Measurements from ENCODE around the gene MAPRE3. TPM values are rescaled to one million over a fixed set of nuclear protein-coding genes. Genes with fewer than 3 reads are reported as not detected.
A peak's percentile ranks its signal among the peaks of the same experiment; 100 is the strongest.

MAPRE3 gene
- total and polyA plus RNA-seq, 9 of the 15 experiments (the other 6 are each of a cell fraction or from before 2014, with no cell fraction given): 0.70 to 43.2 (median 12.6) TPM

GRCh38 chr2:27027211-27027651 is 56.8 kb downstream of the MAPRE3 start:
- TF ChIP-seq RBM22 (IDR thresholded peaks at IDR 0.05; ENCODE audit: low read depth, low read length, poor library complexity, severe bottlenecking): peak; percentile 77
- no peak for TF ChIP-seq RNF2 (IDR thresholded peaks at IDR 0.05)
- TF ChIP-seq POLR2G (IDR thresholded peaks at IDR 0.05; ENCODE audit: low read depth, low read length): peak; percentile 65
- peak; percentile 47 for TF ChIP-seq RBFOX2 (IDR thresholded peaks at IDR 0.05; ENCODE audit: low read depth, low read length)
- DNase-seq (ENCODE audit: extremely low read depth in 1 of 4, low spot score in 3 of 4) (no peak), FAIRE-seq (no peak), ATAC-seq (no peak)
- 0 out of 2 replicates have a peak, but pooled peaks cover 7% of the 10 kb centered on the region for H4K20me1 ChIP-seq (replicated peaks; ENCODE audit: control insufficient read depth, insufficient read depth, low read length)
- H3K27ac ChIP-seq (ENCODE audit: extremely low read depth, low read depth, low read length): no peak overlapping the region
- no peak overlapping the region for H2AFZ ChIP-seq (ENCODE audit: low read depth, low read length)
- WGBS (ENCODE audit: insufficient coverage, low coverage, missing lambda C conversion rate): 86% methylated on average over 10 of the region's 10 CpGs
- no peaks in the 10 kb centered on the region for H3K9me3 ChIP-seq (replicated peaks; ENCODE audit: control insufficient read depth, insufficient read depth, low read depth, low read length)
- H3K36me3 ChIP-seq (ENCODE audit: control insufficient read depth, insufficient read depth, low read length): peaks cover 78% of the 10 kb centered on the region
- ChIA-PET POLR2A (interaction anchor here (0.6 to 1.1 kb wide), 2 partner anchors 65 to 77 kb away, joined by 3 read pairs; no protein-coding TSS in a partner anchor), CTCF (ENCODE audit: low intra/inter-chr PET ratio) (no interaction called here)
- BruUV-seq (replicated peaks): no TSS peak
- intact Hi-C loops (cut with micrococcal nuclease) (no loop called here), in situ Hi-C loops (cut with MboI) (no loop called here)
- no peak overlapping the region for H3K4me2 ChIP-seq (ENCODE audit: insufficient read depth, low read length)
- peak overlapping the region in 1 of 2 experiments; percentile 62; a peak in 1 of 4 replicates for H3K9ac ChIP-seq (ENCODE audit: insufficient read depth in 1 of 2, low read depth in 2 of 2, low read length in 2 of 2)
- peaks cover 10 to 40% of the 10 kb centered on the region in 2 experiments for H3K4me1 ChIP-seq (replicated peaks in 1 of 2; ENCODE audit: control insufficient read depth in 2 of 2, insufficient read depth in 2 of 2, low read length in 2 of 2)
- H3K9me1 ChIP-seq (ENCODE audit: control insufficient read depth, insufficient read depth, low read length): no peaks in the 10 kb centered on the region
- H3K27me3 ChIP-seq (ENCODE audit: control insufficient read depth in 2 of 2, insufficient read depth in 2 of 2, low read length in 2 of 2): no peaks in the 10 kb centered on the region
- H3K79me2 ChIP-seq (ENCODE audit: control insufficient read depth, insufficient read depth, low read length): peaks cover 15% of the 10 kb centered on the region
- no peak overlapping the region for H3K4me3 ChIP-seq

GRCh38 chr2:27029051-27029450 is 58.6 kb downstream of the MAPRE3 start:
- H3K9me1 ChIP-seq (ENCODE audit: control insufficient read depth, insufficient read depth, low read length): no peaks in the 10 kb centered on the region
- no peaks in the 10 kb centered on the region for H3K27me3 ChIP-seq (ENCODE audit: control insufficient read depth in 2 of 2, insufficient read depth in 2 of 2, low read length in 2 of 2)
- CTCF ChIA-PET (ENCODE audit: low intra/inter-chr PET ratio): no interaction called here
- DNase-seq (ENCODE audit: extremely low read depth in 1 of 4, low spot score in 3 of 4) (no peak), ATAC-seq (no peak), FAIRE-seq (no peak)
- no peak overlapping the region for H3K9ac ChIP-seq (ENCODE audit: insufficient read depth in 1 of 2, low read depth in 2 of 2, low read length in 2 of 2)
- H3K79me2 ChIP-seq (ENCODE audit: control insufficient read depth, insufficient read depth, low read length): peaks cover 31% of the 10 kb centered on the region
- H3K27ac ChIP-seq (ENCODE audit: extremely low read depth, low read depth, low read length): no peak overlapping the region
- no peak overlapping the region for H2AFZ ChIP-seq (ENCODE audit: low read depth, low read length)
- intact Hi-C loops (cut with micrococcal nuclease) (no loop called here), in situ Hi-C loops (cut with MboI) (no loop called here)
- H3K9me3 ChIP-seq (replicated peaks; ENCODE audit: control insufficient read depth, insufficient read depth, low read depth, low read length): no peaks in the 10 kb centered on the region
- 80% methylated on average over 2 of the region's 2 CpGs for WGBS (ENCODE audit: insufficient coverage, low coverage, missing lambda C conversion rate)
- peaks cover 66% of the 10 kb centered on the region; the same call in 2 of the 3 replicates for H3K36me3 ChIP-seq (ENCODE audit: control insufficient read depth, insufficient read depth, low read length)
- no peak overlapping the region for H3K4me3 ChIP-seq
- BruUV-seq (replicated peaks): no TSS peak
- POLR2A ChIA-PET: interaction anchor here (0.6 to 3.5 kb wide), 4 partner anchors 10 to 66 kb away, joined by 3 to 18 read pairs (median 4); no protein-coding TSS in a partner anchor
- no peak overlapping the region for H3K4me2 ChIP-seq (ENCODE audit: insufficient read depth, low read length)
- peaks cover 15 to 42% of the 10 kb centered on the region in 2 experiments for H3K4me1 ChIP-seq (replicated peaks in 1 of 2; ENCODE audit: control insufficient read depth in 2 of 2, insufficient read depth in 2 of 2, low read length in 2 of 2)
- 0 out of 2 replicates have a peak, but pooled peaks cover 2% of the 10 kb centered on the region for H4K20me1 ChIP-seq (replicated peaks; ENCODE audit: control insufficient read depth, insufficient read depth, low read length)
- TF ChIP-seq ZNF282 (CRISPR knock-in tag; IDR thresholded peaks at IDR 0.05) (no peak), MLLT1 (IDR thresholded peaks at IDR 0.05) (no peak), TSC22D4 (tag; IDR thresholded peaks at IDR 0.05) (no peak), POLR2AphosphoS2 (IDR thresholded peaks at IDR 0.05; ENCODE audit: low read length) (no peak), RBM25 (IDR thresholded peaks at IDR 0.05; ENCODE audit: low read depth, low read length, severe bottlenecking) (peak; percentile 49), ZZZ3 (IDR thresholded peaks at IDR 0.05) (no peak), MEIS2 (IDR thresholded peaks at IDR 0.05; ENCODE audit: partially characterized antibody) (no peak), GTF2F1 (IDR thresholded peaks at IDR 0.05; ENCODE audit: low read depth, low read length) (no peak), HNRNPLL (IDR thresholded peaks at IDR 0.05; ENCODE audit: low read depth, low read length, poor library complexity, severe bottlenecking) (no peak), C11orf30 (IDR thresholded peaks at IDR 0.05; ENCODE audit: low read depth) (no peak), ZNF121 (CRISPR knock-in tag; conservative IDR thresholded peaks at IDR 0.05) (peak; percentile 96), ZNF785 (CRISPR knock-in tag; IDR thresholded peaks at IDR 0.05) (no peak), IFI16 (CRISPR knock-in tag; IDR thresholded peaks at IDR 0.05) (no peak), SMC3 (conservative IDR thresholded peaks at IDR 0.05; ENCODE audit: insufficient read depth, low read depth, low read length) (no peak)

Data from K562 (cell line).